ENCODE data around the gene ELP5. TPM values are rescaled to one million over a fixed set of nuclear protein-coding genes. Genes with fewer than 3 reads are reported as not detected.

The ELP5 gene
- total and polyA plus RNA-seq, 8 donors: 26.5 to 49.7 (median 42.9) TPM

DNA sequence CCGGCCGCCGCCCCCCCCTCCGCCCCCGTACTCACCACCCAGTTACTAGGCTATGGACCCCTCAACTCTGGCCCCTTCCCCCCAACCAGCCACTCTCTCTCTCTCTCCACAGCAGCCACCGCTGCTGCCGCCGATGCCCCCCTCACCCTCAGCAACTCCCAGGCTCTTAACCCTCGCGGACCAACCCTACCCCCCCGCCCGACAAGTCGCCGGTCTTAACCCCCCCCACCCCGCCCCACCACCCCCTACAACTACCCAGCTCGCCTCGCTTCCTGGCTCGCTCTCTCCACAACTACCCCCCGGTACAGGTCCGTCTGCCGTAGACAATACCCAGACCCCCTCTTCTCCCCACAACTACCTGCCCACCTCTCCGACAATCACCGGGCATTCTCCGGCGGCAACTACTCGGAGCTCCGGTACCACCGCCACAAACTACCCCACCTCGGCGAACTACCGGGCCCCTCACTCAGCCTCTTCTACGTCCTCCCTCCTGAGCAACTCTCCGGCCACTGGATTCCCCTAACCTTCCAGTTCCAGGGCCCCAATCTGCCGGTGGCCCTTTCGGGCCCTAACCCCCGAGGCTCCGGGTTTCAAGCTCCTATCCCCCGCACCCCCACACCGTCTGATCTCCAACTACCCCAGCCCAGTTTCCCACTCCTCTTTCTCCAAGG lies 13.5 kb upstream of the ELP5 start:
- peaks cover 0 to 37% of the 10 kb centered on the region in 2 donors for H3K36me3 ChIP-seq
- peak overlapping the region; percentile 89 to 96 for H3K27ac ChIP-seq
- TF ChIP-seq, protein P1, sequence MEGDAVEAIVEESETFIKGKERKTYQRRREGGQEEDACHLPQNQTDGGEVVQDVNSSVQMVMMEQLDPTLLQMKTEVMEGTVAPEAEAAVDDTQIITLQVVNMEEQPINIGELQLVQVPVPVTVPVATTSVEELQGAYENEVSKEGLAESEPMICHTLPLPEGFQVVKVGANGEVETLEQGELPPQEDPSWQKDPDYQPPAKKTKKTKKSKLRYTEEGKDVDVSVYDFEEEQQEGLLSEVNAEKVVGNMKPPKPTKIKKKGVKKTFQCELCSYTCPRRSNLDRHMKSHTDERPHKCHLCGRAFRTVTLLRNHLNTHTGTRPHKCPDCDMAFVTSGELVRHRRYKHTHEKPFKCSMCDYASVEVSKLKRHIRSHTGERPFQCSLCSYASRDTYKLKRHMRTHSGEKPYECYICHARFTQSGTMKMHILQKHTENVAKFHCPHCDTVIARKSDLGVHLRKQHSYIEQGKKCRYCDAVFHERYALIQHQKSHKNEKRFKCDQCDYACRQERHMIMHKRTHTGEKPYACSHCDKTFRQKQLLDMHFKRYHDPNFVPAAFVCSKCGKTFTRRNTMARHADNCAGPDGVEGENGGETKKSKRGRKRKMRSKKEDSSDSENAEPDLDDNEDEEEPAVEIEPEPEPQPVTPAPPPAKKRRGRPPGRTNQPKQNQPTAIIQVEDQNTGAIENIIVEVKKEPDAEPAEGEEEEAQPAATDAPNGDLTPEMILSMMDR (IDR thresholded peaks at IDR 0.05): no peak
- H3K4me1 ChIP-seq: peaks cover 24 to 61% of the 10 kb centered on the region in 2 donors
- H3K9me3 ChIP-seq: no peaks in the 10 kb centered on the region
- H3K4me3 ChIP-seq: peak overlapping the region; percentile 86 to 99
- no peaks in the 10 kb centered on the region for H3K27me3 ChIP-seq
- peak in 2 of 4 donors; percentile 55 to 73 for DNase-seq
- ATAC-seq: no peak
- intact Hi-C loops (cut with DNase I): no loop called here

DNA sequence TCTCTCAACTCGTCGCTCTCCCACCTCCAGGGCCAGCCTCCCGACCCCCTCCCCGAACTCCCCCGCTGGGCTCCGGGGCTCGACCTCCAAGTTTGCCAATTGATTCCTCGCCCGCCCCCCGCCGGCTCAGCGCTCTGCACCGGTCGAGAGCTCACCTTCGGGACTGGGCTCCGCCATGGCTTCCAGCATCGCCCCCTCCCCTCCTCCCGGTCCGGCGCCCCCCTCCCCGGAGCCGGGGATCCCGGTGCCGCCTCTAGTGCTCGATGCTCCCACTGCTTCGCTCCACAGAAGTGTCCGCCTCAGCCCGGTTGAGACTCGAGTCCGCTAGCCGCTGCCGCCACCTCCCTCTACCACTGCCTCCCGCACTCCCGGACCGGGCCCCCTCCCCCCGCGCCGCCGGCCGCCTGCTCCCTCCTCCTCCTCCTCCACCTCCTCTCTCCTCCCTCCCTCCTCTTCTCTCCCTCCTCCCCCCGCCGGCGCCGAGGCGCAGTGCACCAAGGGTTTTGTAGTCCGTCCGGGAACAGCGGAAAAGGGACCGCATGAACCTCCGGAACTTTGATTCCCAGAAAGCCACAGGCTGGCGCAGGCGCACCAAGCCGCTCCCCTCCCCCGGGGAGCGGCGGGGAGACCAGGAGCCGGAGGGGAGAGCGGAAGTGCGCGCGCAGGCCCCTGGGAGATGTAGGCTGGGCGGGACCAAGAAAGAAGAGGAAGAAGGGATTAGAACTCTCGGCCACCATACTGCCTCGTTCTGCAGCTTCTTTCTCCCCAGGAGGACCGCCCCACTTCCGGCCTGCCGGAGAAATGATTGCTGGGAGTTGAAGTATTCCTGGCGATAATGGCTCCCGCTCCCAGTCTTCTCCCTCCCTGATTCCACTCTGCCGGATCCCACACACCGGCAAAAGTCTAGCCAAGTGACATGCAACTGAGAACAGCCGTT lies 12.7 kb upstream of the ELP5 start, which contains the start of gene PHF23:
Gene PHF23, minus strand, starts transcription at position 367 of the 937 bp plus-strand sequence. Its CDS starts 178 bp downstream, at position 189.
- intact Hi-C loops (cut with DNase I): no loop called here
- TF ChIP-seq, protein P1 (IDR thresholded peaks at IDR 0.05): peak in 1 of 2 donors; percentile 35
- ATAC-seq (peak; percentile 76), DNase-seq (peak; percentile 99 to 100 (median 100))
- no peaks in the 10 kb centered on the region for H3K27me3 ChIP-seq
- peaks cover 0 to 45% of the 10 kb centered on the region in 2 donors for H3K36me3 ChIP-seq
- peak within 1 kb of the TSS; percentile 89 to 96 for H3K27ac ChIP-seq
- H3K4me3 ChIP-seq: peak within 1 kb of the TSS; percentile 86 to 99
- H3K4me1 ChIP-seq: peaks cover 24 to 64% of the 10 kb centered on the region in 2 donors
- H3K9me3 ChIP-seq: no peaks in the 10 kb centered on the region

DNA sequence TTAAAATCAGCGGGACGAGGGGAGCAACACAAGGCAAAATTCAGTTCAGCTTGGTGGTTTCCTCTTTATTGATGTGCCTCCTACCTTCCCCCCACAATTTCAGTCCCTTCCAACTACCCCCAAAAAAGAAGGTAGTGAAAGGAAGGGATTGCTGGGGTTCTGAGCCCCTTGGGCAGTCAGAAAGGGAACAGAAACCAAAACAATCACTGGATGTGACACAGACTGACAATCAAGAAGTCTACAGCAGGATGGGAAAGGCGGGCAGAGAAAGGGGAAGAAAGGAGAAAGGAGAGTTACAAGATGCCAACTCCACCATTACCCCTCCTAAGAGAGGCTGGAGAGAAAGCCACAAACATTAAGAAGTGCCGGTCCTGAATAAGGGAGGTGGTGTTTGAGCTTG lies 11.6 kb upstream of the ELP5 start:
- Histone ChIP-seq H3K36me3 (peaks cover 0 to 50% of the 10 kb centered on the region in 2 donors), H3K4me3 (peak overlapping the region; percentile 91 to 99)
- ATAC-seq: no peak

DNA sequence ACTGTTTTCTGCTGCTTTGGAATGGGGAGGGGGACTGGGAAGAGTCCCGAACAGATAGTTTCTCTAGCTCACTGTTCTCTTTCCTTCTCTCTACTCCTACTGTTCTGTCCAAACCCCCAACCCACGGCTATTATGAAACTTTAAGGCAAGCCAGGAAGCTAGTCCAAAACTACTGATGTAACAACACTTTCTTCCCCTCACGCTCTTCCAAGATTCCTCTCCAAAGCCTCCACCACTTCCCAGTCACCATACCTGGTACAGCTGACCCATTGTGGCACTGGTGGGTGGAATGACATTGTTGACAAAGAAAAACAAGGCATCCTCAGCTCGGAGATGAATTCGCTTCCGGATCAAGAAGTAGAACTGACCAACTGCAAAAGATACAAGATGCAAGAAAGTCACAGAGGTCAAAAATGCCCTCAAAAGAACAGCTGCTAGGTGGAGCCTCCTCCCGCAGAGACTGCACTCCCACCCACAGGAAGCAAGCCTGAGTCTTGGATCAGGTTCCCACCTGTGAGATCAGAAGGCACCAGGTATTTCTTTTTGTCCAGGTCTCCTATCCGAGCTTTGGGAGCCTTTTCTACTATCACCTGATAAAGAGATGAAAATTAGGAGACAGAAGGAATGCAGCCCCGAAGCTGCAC lies 10.8 kb upstream of the ELP5 start:
- Histone ChIP-seq H3K4me3 (peak overlapping the region; percentile 91 to 99), H3K27ac (peak overlapping the region; percentile 96 to 97), H3K4me1 (peaks cover 17 to 47% of the 10 kb centered on the region in 2 donors), H3K27me3 (no peaks in the 10 kb centered on the region), H3K36me3 (peaks cover 0 to 50% of the 10 kb centered on the region in 2 donors), H3K9me3 (no peaks in the 10 kb centered on the region)
- TF ChIP-seq, protein P1 (IDR thresholded peaks at IDR 0.05): no peak
- DNase-seq: no peak
- intact Hi-C loops (cut with DNase I): no loop called here
- no peak for ATAC-seq

More for the DNA sequence above, 11.6 kb upstream of the ELP5 start:
- Histone ChIP-seq H3K27me3 (no peaks in the 10 kb centered on the region), H3K9me3 (no peaks in the 10 kb centered on the region), H3K27ac (peak overlapping the region; percentile 96 to 97), H3K4me1 (peaks cover 19 to 55% of the 10 kb centered on the region in 2 donors)
- intact Hi-C loops (cut with DNase I): no loop called here
- DNase-seq: no peak
- TF ChIP-seq, protein P1 (IDR thresholded peaks at IDR 0.05): no peak

Measured in left lung (tissue), 10 donors.